AG04450 (cell line): ENCODE results near the gene SEMA3A. TPM values are rescaled to one million over a fixed set of nuclear protein-coding genes. Genes with fewer than 3 reads are reported as not detected.

Source experiments
- CTCF ChIA-PET: fragments of 300-600, 350-600 bp; formaldehyde crosslinking; extraction: SDS; loops from one replicate; lab custom pipeline; 2022; ENCODE audit warnings: antibody characterized with exemption, inconsistent platforms; lab: Charles Lee
- POLR2A ChIA-PET: fragments of 350-600 bp; formaldehyde crosslinking; extraction: SDS; loops from one replicate; lab custom pipeline; 2021; ENCODE audit warnings: antibody characterized with exemption, inconsistent platforms; lab: Yijun Ruan, JAX
- DNase-seq: peaks from one replicate; pipeline ENCODE4 v3.0.0-alpha.2; 2011; ENCODE audit warnings: low read depth, low spot score
- H3K27ac ChIP-seq: one replicate; pipeline ENCODE4 v1.5.1; 2012; ENCODE audit warnings: low read depth, low read length, control low read depth
- H3K27me3 ChIP-seq: one replicate; pipeline ENCODE4 v1.6.0; 2012; ENCODE audit warnings: low read length; ENCODE audit not compliant: control insufficient read depth, insufficient read depth
- H3K4me3 ChIP-seq: 2 replicates; pipeline ENCODE4 v1.5.1; 2011; ENCODE audit warnings: mild to moderate bottlenecking, low read depth, low read length, control low read depth
- H3K9me3 ChIP-seq: 2 replicates; pipeline ENCODE4 v1.5.1; 2012; ENCODE audit warnings: low read length; ENCODE audit not compliant: control insufficient read depth, insufficient read depth
- polyA plus RNA-seq: library from polyadenylated mRNA; depleted of rRNA; stranded (reverse); fragments of >200 nt; gene quantifications from 2 replicates; pipeline ENCODE4 v1.2.3, GENCODE V29; 2011
- TF ChIP-seq, protein P1 (sequence below): IDR thresholded peaks from 2 replicates; pipeline ENCODE4 v1.5.1; 2011; ENCODE audit warnings: low read depth, low read length, control low read depth, inconsistent platforms

The SEMA3A gene
- polyA plus RNA-seq, 1 experiment: 80.2 TPM

DNA sequence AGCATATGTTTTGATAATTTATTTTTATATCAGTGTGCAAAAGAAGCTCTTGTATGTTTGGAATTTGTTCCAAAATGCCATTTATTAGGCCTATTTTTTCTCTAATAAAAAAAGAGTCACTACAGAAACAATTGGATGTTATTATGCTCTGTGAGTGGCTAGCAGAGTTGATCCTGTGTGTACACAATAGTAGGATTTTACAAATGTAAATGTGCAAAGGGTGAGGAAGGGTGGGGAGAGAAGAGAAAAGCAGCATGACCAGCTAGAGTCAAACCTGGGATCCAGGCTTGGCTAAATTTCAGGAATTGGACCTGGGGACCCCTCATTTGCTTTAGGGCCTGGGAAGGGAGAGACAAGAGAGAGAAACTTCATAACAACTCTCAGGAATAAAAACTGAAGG lies 32.5 kb downstream of the SEMA3A start:
- POLR2A ChIA-PET: no interaction called here
- Histone ChIP-seq H3K4me3 (no peak overlapping the region), H3K9me3 (no peaks in the 10 kb centered on the region), H3K27ac (no peak overlapping the region), H3K27me3 (no peaks in the 10 kb centered on the region)
- CTCF ChIA-PET: interaction anchor here (1.5 kb wide), 1 partner anchor 226 kb away, joined by 6 read pairs; no protein-coding TSS in a partner anchor
- DNase-seq: no peak
- TF ChIP-seq, protein P1, sequence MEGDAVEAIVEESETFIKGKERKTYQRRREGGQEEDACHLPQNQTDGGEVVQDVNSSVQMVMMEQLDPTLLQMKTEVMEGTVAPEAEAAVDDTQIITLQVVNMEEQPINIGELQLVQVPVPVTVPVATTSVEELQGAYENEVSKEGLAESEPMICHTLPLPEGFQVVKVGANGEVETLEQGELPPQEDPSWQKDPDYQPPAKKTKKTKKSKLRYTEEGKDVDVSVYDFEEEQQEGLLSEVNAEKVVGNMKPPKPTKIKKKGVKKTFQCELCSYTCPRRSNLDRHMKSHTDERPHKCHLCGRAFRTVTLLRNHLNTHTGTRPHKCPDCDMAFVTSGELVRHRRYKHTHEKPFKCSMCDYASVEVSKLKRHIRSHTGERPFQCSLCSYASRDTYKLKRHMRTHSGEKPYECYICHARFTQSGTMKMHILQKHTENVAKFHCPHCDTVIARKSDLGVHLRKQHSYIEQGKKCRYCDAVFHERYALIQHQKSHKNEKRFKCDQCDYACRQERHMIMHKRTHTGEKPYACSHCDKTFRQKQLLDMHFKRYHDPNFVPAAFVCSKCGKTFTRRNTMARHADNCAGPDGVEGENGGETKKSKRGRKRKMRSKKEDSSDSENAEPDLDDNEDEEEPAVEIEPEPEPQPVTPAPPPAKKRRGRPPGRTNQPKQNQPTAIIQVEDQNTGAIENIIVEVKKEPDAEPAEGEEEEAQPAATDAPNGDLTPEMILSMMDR: no peak

DNA sequence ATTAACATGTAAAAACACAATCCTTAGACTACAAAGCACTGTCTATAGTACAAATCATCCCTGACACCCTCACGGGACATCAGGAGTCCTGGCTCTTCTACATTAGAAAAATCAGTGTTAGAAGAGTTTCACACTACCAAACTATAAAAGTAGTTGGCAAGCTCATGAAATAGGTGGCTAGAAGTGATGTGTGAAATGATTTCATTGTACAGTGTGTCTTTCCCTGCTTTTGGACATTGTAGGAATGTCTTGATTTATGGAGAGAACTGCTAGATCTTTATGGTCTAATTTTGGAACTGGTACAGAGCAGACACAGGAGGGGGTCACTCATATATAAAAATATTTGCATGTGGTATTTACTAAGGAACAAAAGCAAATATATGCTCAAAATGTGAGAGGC lies 33.2 kb downstream of the SEMA3A start:
- ChIA-PET CTCF (no interaction called here), POLR2A (no interaction called here)
- no peak for DNase-seq
- TF ChIP-seq, protein P1: no peak
- H3K27ac ChIP-seq: no peak overlapping the region
- H3K27me3 ChIP-seq: no peaks in the 10 kb centered on the region
- H3K9me3 ChIP-seq: no peaks in the 10 kb centered on the region
- H3K4me3 ChIP-seq: no peak overlapping the region

DNA sequence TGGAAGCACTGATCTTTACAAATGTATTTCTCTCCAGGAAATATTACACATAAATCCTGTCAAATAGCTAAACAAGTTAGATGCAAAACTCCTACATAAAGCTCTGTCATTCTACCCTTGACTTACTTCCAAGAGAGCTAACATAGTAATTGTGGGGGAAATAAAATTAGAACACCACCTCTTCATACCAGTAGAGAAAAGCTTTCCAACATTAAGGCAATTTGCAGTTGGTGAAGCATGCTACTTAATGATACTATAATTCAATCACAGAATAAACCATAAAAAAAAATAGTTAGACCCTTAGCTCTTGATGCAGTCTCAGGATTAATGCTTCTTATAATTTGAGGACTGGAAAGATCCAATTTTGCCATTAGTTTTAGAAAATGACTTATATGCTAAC lies 35.2 kb downstream of the SEMA3A start:
- POLR2A ChIA-PET: interaction anchor here (0.6 kb wide), 1 partner anchor 136 kb away, joined by 4 read pairs; no protein-coding TSS in a partner anchor
- DNase-seq: no peak

DNA sequence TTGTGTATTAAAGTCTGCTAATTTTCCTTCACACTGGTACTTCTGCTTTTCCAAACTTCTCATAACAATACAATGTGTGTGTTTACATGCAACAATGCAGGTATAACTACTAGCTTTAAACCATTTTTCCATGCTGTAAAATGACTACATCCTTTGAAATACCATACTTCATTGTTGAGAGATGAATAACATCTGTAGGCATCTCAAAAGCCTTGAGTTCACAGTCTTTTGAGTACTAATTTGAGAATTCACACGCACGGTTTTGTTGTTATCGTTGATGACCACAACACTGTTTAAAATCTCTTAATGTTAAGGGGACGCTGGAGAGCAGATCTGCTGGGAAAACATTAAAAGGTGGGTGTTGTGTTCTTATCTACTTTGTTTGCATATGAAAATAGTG lies 37.4 kb downstream of the SEMA3A start:
- no peak overlapping the region for H3K4me3 ChIP-seq
- POLR2A ChIA-PET: no interaction called here
- TF ChIP-seq, protein P1: no peak
- no peak for DNase-seq
- no peak overlapping the region for H3K27ac ChIP-seq
- H3K27me3 ChIP-seq: no peaks in the 10 kb centered on the region
- CTCF ChIA-PET: no interaction called here
- H3K9me3 ChIP-seq: no peaks in the 10 kb centered on the region

More for the DNA sequence above, 35.2 kb downstream of the SEMA3A start:
- CTCF ChIA-PET: no interaction called here
- TF ChIP-seq, protein P1: no peak
- Histone ChIP-seq H3K9me3 (no peaks in the 10 kb centered on the region), H3K27me3 (no peaks in the 10 kb centered on the region), H3K4me3 (no peak overlapping the region), H3K27ac (no peak overlapping the region)

DNA sequence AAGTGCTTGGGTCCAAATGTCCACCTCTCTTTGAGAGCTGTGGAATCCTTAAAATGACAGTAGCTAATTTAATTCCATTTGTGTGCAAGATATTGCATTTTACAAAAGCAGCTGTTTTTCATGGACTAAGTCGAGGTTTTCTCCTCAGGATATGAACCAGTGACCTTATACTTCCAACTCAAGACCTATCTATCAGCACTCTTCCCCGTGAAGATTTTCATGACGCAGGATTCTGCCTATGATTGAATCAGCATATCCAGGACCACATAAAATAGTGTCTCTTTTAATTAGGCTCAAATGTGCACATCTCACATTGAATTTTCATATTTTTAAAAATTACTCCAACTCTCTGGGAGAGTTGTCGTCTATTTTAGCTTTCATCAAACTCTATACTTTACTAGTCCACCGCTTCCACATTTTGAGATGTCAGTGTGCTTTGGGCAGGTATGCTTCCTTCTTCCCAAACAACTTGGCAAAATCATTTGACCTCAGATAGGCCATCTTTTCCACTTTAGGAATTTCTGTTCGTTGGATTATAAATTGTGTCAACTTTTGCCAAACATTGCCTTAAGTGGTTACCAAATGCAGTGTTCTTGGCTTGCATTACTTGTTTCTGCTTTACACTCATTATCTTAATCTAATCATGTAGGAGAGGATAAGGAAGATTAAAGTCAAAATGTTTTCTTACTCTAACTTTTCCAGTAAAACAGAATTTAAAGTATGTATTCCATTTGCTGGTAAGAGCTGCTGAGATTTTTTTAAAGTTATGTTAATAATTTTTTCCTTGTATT lies 39.4 kb downstream of the SEMA3A start:
- TF ChIP-seq, protein P1: no peak
- Histone ChIP-seq H3K4me3 (no peak overlapping the region), H3K9me3 (no peaks in the 10 kb centered on the region; the same call in 1 of the 2 replicates), H3K27me3 (no peaks in the 10 kb centered on the region), H3K27ac (no peak overlapping the region)
- no peak for DNase-seq
- POLR2A ChIA-PET: no interaction called here
- CTCF ChIA-PET: interaction anchor here (1.2 to 1.3 kb wide), 2 partner anchors 33 to 865 kb away, joined by 3 read pairs; no protein-coding TSS in a partner anchor
